ENCODE measurements around the gene MET. TPM values are rescaled to one million over a fixed set of nuclear protein-coding genes. Genes with fewer than 3 reads are reported as not detected.

MET gene
- total RNA-seq, 1 experiment from 2014 or later: 5.0 TPM

DNA sequence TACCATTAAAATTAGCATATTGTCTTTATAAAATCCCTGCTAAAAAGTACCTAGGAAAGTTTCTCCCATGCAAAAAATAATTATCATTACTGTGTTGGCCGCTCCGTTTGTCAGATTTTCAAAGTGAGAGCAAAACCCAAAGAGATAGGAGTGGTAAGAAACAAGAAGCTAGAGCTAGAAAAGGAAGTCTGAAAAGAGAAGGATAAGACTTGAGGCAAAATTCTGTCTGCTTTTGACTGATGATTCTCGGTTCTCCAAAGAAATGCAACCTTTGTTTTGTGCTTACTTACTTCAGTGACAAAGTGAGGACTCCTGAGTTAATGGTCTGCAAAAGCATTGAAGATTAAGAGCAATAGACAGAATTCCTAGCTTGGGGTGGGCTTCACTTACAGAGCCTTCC lies 157.0 kb downstream of the MET start:
- H3K79me2 ChIP-seq (ENCODE audit: insufficient read depth, low read length): no peaks in the 10 kb centered on the region
- H3K79me1 ChIP-seq (ENCODE audit: insufficient read depth, low read depth, low read length, poor library complexity, severe bottlenecking): no peaks in the 10 kb centered on the region
- H3K27me3 Mint-ChIP-seq (ENCODE audit: low read depth): no peaks in the 10 kb centered on the region
- no peak overlapping the region for H3K9ac ChIP-seq (ENCODE audit: extremely low read depth, insufficient read length, low read length)
- H4K91ac ChIP-seq (ENCODE audit: insufficient read length, low read depth, low read length): no peak overlapping the region
- no peaks in the 10 kb centered on the region for H3K36me3 Mint-ChIP-seq (ENCODE audit: insufficient read depth in 1 of 3, low read depth in 3 of 3)
- H2BK5ac ChIP-seq (ENCODE audit: insufficient read length, low read length): no peak overlapping the region
- H4K8ac ChIP-seq (replicated peaks; ENCODE audit: insufficient read length, low read depth, low read length): no peak overlapping the region
- H3K18ac ChIP-seq (ENCODE audit: insufficient read length, low read depth, low read length): no peak overlapping the region
- no peak overlapping the region for H2BK15ac ChIP-seq (ENCODE audit: low read depth, low read length)
- no peak overlapping the region for H3K4me3 Mint-ChIP-seq
- no peak overlapping the region for H2BK120ac ChIP-seq (ENCODE audit: low read depth, low read length, poor library complexity, severe bottlenecking)
- H3T11ph ChIP-seq (ENCODE audit: low read length): no peak overlapping the region
- no peak overlapping the region for H4K5ac ChIP-seq (ENCODE audit: insufficient read length, low read depth, low read length)
- no peak overlapping the region for H2AK5ac ChIP-seq (ENCODE audit: insufficient read length, low read length)
- H2AFZ ChIP-seq (ENCODE audit: low read length): no peak overlapping the region
- no peaks in the 10 kb centered on the region for H3K4me1 Mint-ChIP-seq
- TF ChIP-seq, protein P1, sequence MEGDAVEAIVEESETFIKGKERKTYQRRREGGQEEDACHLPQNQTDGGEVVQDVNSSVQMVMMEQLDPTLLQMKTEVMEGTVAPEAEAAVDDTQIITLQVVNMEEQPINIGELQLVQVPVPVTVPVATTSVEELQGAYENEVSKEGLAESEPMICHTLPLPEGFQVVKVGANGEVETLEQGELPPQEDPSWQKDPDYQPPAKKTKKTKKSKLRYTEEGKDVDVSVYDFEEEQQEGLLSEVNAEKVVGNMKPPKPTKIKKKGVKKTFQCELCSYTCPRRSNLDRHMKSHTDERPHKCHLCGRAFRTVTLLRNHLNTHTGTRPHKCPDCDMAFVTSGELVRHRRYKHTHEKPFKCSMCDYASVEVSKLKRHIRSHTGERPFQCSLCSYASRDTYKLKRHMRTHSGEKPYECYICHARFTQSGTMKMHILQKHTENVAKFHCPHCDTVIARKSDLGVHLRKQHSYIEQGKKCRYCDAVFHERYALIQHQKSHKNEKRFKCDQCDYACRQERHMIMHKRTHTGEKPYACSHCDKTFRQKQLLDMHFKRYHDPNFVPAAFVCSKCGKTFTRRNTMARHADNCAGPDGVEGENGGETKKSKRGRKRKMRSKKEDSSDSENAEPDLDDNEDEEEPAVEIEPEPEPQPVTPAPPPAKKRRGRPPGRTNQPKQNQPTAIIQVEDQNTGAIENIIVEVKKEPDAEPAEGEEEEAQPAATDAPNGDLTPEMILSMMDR (conservative IDR thresholded peaks at IDR 0.05): no peak
- no peaks in the 10 kb centered on the region for H3K9me3 ChIP-seq (ENCODE audit: control insufficient read depth, low read depth, low read length)
- no peak overlapping the region for H3K27ac ChIP-seq (ENCODE audit: insufficient read length, low read depth, low read length)
- H3K4ac ChIP-seq (ENCODE audit: low read depth, low read length): no peak overlapping the region
- no peak overlapping the region for H3K23ac ChIP-seq (ENCODE audit: insufficient read length, low read depth, low read length)
- no peak for DNase-seq
- H4K20me1 ChIP-seq (ENCODE audit: control insufficient read depth, insufficient read depth, insufficient read length): no peaks in the 10 kb centered on the region
- no peaks in the 10 kb centered on the region for H3K27me3 ChIP-seq (ENCODE audit: insufficient read depth, low read length)
- H3K4me1 ChIP-seq (ENCODE audit: insufficient read depth, low read length): no peaks in the 10 kb centered on the region
- WGBS (ENCODE audit: extremely low coverage, insufficient read length, low lambda C conversion rate): no CpG with 5 or more reads among the region's 3 CpGs
- H2BK12ac ChIP-seq (ENCODE audit: insufficient read length, low read depth, low read length): no peak overlapping the region
- H3K4me2 ChIP-seq (ENCODE audit: insufficient read depth, insufficient read length, low read length): no peak overlapping the region
- H2BK20ac ChIP-seq (ENCODE audit: low read depth, low read length, poor library complexity, severe bottlenecking): no peak overlapping the region
- H3K27ac Mint-ChIP-seq: no peak overlapping the region
- H3K9me3 Mint-ChIP-seq: no peaks in the 10 kb centered on the region
- H3K56ac ChIP-seq (ENCODE audit: insufficient read length, low read depth, low read length): no peak overlapping the region
- H3K23me2 ChIP-seq (ENCODE audit: insufficient read length, low read depth, low read length, poor library complexity, severe bottlenecking): no peaks in the 10 kb centered on the region
- no peak overlapping the region for H3K14ac ChIP-seq (ENCODE audit: insufficient read depth, low read length)

Measured in H9 (cell line).